ENCODE results near the gene DNAH17. TPM values are rescaled to one million over a fixed set of nuclear protein-coding genes. Genes with fewer than 3 reads are reported as not detected.

The DNAH17 gene
- polyA plus RNA-seq, 3 donors, result 0.01 to 0.51 (median 0.11) TPM

DNA sequence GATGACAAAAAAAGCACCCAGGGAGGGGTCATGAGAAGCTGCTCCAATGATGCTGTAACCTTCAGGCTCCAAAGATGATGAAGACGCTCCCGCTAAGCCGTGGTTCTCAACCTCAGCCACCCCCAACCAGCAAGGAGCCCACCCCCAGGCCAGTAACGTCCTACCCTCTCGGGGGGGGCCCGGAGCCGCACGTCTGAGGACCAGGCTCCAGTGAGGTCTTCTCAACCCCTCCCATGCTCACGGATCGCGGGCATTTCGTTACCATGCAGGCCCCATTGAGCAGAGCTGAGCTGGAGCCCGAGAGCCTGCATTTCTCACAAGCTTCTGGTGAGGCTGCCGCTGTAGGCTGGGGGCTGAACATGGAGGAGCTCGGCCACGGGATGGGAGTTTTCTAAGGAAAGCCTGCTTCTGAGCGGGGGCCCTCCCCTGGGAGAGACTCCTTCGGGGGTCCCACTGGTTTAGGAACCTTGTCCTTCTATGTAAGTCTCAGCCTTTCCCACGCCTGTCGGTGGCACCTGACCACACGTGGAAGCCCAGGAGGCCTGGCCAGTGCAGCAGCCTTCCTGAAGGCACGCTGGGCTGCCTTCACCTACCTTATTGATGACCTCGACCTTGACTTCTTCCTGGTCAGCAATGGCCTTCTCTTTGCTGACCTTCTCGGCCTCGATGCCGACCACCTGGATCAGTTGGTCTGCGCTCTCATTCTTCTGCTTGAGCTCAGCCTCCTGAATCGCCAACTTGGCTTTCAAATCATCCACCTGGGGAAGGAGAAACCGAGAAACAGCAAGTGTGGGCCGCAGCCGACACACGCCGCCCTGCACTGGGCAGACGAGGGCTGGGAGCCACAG lies 116.0 kb downstream of the DNAH17 start:
- no peak overlapping the region for H3K27ac Mint-ChIP-seq
- Histone ChIP-seq H3K4me1 (ENCODE audit: control insufficient read depth in 1 of 2, insufficient read depth in 2 of 2, low read length in 2 of 2) (no peaks in the 10 kb centered on the region), H4K20me1 (ENCODE audit: insufficient read depth, low read length) (no peaks in the 10 kb centered on the region), H2AFZ (ENCODE audit: insufficient read depth, low read depth, low read length, poor library complexity, severe bottlenecking) (no peak overlapping the region), H3K4me3 (replicated peaks in 1 of 3; ENCODE audit: low read depth in 2 of 3, low read length in 3 of 3) (no peak overlapping the region), H3K79me2 (ENCODE audit: insufficient read depth, low read length) (no peaks in the 10 kb centered on the region), H3K36me3 (replicated peaks in 1 of 2; ENCODE audit: control insufficient read depth in 1 of 2, insufficient read depth in 2 of 2, low read length in 2 of 2) (no peaks in the 10 kb centered on the region), H3K9ac (ENCODE audit: insufficient read depth, low read length, poor library complexity, severe bottlenecking) (no peak overlapping the region), H3K4me2 (replicated peaks; ENCODE audit: extremely low read depth, low read length, poor library complexity, severe bottlenecking) (no peak overlapping the region), H3K9me3 (replicated peaks in 1 of 2; ENCODE audit: control insufficient read depth in 1 of 2, insufficient read depth in 1 of 2, low read length in 2 of 2) (no peaks in the 10 kb centered on the region), H3K27ac (ENCODE audit: low read depth in 1 of 2, low read length in 2 of 2) (no peak overlapping the region), H3K27me3 (ENCODE audit: control insufficient read depth in 2 of 2, insufficient read depth in 2 of 2, low read length in 2 of 2) (no peaks in the 10 kb centered on the region)
- no peak for DNase-seq
- TF ChIP-seq, protein P1, sequence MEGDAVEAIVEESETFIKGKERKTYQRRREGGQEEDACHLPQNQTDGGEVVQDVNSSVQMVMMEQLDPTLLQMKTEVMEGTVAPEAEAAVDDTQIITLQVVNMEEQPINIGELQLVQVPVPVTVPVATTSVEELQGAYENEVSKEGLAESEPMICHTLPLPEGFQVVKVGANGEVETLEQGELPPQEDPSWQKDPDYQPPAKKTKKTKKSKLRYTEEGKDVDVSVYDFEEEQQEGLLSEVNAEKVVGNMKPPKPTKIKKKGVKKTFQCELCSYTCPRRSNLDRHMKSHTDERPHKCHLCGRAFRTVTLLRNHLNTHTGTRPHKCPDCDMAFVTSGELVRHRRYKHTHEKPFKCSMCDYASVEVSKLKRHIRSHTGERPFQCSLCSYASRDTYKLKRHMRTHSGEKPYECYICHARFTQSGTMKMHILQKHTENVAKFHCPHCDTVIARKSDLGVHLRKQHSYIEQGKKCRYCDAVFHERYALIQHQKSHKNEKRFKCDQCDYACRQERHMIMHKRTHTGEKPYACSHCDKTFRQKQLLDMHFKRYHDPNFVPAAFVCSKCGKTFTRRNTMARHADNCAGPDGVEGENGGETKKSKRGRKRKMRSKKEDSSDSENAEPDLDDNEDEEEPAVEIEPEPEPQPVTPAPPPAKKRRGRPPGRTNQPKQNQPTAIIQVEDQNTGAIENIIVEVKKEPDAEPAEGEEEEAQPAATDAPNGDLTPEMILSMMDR (IDR thresholded peaks at IDR 0.05), result no peak
- peaks cover 0 to 10% (median 3%) of the 10 kb centered on the region in 7 donors for H3K9me3 Mint-ChIP-seq
- H3K36me3 Mint-ChIP-seq, result no peaks in the 10 kb centered on the region
- H3K4me1 Mint-ChIP-seq, result no peaks in the 10 kb centered on the region
- no peak overlapping the region for H3K4me3 Mint-ChIP-seq
- no peaks in the 10 kb centered on the region for H3K27me3 Mint-ChIP-seq (ENCODE audit: low read depth in 3 of 3)
- WGBS (ENCODE audit: insufficient coverage), result 93% methylated on average over 29 of the region's 34 CpGs
- intact Hi-C loops (cut with micrococcal nuclease), result no loop called here

DNA sequence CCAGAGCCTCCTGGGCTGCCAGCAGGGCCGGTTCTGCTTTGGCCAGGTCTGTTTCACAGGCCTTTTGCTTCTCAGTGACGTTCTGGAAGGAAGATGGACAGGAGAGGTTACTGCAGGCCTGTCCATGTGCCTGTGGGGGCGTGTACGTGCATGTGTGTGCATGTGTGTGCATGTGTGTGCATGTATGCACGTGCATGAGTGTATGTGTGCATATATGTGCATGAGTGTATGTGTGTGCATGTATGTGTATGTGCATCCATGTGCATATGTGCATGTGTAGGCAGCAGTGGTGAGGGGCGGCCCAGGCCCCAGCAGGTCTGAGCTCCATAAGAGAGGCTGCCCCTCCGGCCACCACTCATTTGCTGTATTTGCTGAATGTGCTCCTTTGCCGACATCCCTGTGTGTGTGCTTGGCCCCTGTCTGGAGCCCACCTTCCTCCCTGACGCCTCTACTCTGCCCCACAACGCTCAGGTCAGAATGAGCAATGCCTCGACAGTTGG lies 117.0 kb downstream of the DNAH17 start:
- no peaks in the 10 kb centered on the region for H3K27me3 Mint-ChIP-seq (ENCODE audit: low read depth in 3 of 3)
- TF ChIP-seq, protein P1 (IDR thresholded peaks at IDR 0.05), result no peak
- H3K27ac ChIP-seq (ENCODE audit: low read depth in 1 of 2, low read length in 2 of 2), result no peak overlapping the region
- H3K9me3 ChIP-seq (replicated peaks in 1 of 2; ENCODE audit: control insufficient read depth in 1 of 2, insufficient read depth in 1 of 2, low read length in 2 of 2), result no peaks in the 10 kb centered on the region
- no peaks in the 10 kb centered on the region for H3K4me1 Mint-ChIP-seq
- no peak overlapping the region for H3K4me2 ChIP-seq (replicated peaks; ENCODE audit: extremely low read depth, low read length, poor library complexity, severe bottlenecking)
- H2AFZ ChIP-seq (ENCODE audit: insufficient read depth, low read depth, low read length, poor library complexity, severe bottlenecking), result no peak overlapping the region
- H3K36me3 ChIP-seq (replicated peaks in 1 of 2; ENCODE audit: control insufficient read depth in 1 of 2, insufficient read depth in 2 of 2, low read length in 2 of 2), result no peaks in the 10 kb centered on the region
- no peak overlapping the region for H3K4me3 Mint-ChIP-seq
- no peaks in the 10 kb centered on the region for H3K27me3 ChIP-seq (ENCODE audit: control insufficient read depth in 2 of 2, insufficient read depth in 2 of 2, low read length in 2 of 2)
- no peak overlapping the region for H3K4me3 ChIP-seq (replicated peaks in 1 of 3; ENCODE audit: low read depth in 2 of 3, low read length in 3 of 3)
- H4K20me1 ChIP-seq (ENCODE audit: insufficient read depth, low read length), result no peaks in the 10 kb centered on the region
- intact Hi-C loops (cut with micrococcal nuclease), result no loop called here
- H3K27ac Mint-ChIP-seq, result no peak overlapping the region
- peaks cover 0 to 10% (median 3%) of the 10 kb centered on the region in 7 donors for H3K9me3 Mint-ChIP-seq
- H3K36me3 Mint-ChIP-seq, result no peaks in the 10 kb centered on the region
- H3K9ac ChIP-seq (ENCODE audit: insufficient read depth, low read length, poor library complexity, severe bottlenecking), result no peak overlapping the region
- WGBS (ENCODE audit: insufficient coverage), result 85% methylated on average over 9 of the region's 11 CpGs
- no peak for DNase-seq
- no peaks in the 10 kb centered on the region for H3K79me2 ChIP-seq (ENCODE audit: insufficient read depth, low read length)
- no peaks in the 10 kb centered on the region for H3K4me1 ChIP-seq (ENCODE audit: control insufficient read depth in 1 of 2, insufficient read depth in 2 of 2, low read length in 2 of 2)

Measured in CD14-positive monocyte (primary cell).